Gastrocnemius medialis (tissue), 4 donors: ENCODE data around the gene PLD4.

Source experiments
- POLR2A ChIP-seq, 2 donors: fragments of 450-650 bp; IDR thresholded peaks; one replicate each; pipeline ENCODE4 v1.6.1; 2017; ENCODE audit warnings: antibody characterized with exemption in 2 of 2, mild to moderate bottlenecking in 2 of 2, moderate library complexity in 2 of 2
- TF ChIP-seq, protein P1 (sequence below), 5 experiments: fragments of 450-650 bp in 3 of 5; fragments of 200-600 bp in 2 of 5; sonication (generic) in 2 of 5; IDR thresholded peaks in 4 of 5; conservative IDR thresholded peaks in 1 of 5; 1 replicate in 4 of 5; 2 replicates in 1 of 5; pipeline ENCODE4 v1.5.1; 2016 to 2019; ENCODE audit warnings: antibody characterized with exemption in 5 of 5, mild to moderate bottlenecking in 3 of 5, moderate library complexity in 3 of 5

DNA sequence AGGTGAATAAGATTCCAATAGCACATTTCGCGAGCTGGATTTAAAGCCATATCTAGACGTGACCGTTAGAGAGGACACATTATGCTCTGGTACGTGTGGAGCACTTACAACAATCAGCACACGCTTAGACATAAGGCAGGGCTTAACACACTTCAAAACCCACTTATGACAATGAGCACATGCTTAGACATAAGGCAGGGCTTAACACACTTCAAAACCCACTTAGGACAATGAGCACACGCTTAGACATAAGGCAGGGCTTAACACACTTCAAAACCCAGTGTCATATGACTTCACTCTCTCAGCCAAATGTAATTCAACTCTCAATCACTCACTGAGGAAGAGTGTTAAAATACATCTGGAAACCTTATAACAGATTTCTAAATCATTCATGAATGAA lies 11.2 kb upstream of the PLD4 start:
- TF ChIP-seq, protein P1, sequence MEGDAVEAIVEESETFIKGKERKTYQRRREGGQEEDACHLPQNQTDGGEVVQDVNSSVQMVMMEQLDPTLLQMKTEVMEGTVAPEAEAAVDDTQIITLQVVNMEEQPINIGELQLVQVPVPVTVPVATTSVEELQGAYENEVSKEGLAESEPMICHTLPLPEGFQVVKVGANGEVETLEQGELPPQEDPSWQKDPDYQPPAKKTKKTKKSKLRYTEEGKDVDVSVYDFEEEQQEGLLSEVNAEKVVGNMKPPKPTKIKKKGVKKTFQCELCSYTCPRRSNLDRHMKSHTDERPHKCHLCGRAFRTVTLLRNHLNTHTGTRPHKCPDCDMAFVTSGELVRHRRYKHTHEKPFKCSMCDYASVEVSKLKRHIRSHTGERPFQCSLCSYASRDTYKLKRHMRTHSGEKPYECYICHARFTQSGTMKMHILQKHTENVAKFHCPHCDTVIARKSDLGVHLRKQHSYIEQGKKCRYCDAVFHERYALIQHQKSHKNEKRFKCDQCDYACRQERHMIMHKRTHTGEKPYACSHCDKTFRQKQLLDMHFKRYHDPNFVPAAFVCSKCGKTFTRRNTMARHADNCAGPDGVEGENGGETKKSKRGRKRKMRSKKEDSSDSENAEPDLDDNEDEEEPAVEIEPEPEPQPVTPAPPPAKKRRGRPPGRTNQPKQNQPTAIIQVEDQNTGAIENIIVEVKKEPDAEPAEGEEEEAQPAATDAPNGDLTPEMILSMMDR (IDR thresholded peaks at IDR 0.05 in 4 of 5, conservative IDR thresholded peaks at IDR 0.05 in 1 of 5): no peak
- no peak for TF ChIP-seq POLR2A (IDR thresholded peaks at IDR 0.05)
